ENCODE measurements around the gene HACD3.
"Not testable (repeated sequence)": the region's sequence is repeated elsewhere in the genome, so short reads cannot be mapped to it uniquely, and the experiment has no call there.

HACD3 gene

GRCh38 chr15:65610871-65611718, 80.8 kb downstream of the HACD3 start, which contains the start of gene INTS14:
TSS of gene INTS14 (minus strand) at chr15:65611131. CDS start at chr15:65607380, 3,751 bp downstream.
- peak; percentile 98 for DNase-seq (ENCODE audit: low read depth, low spot score)
- peak; percentile 62 for TF ChIP-seq CTCF (IDR thresholded peaks at IDR 0.05; ENCODE audit: low read depth, low read length)
- in situ Hi-C loops (cut with HindIII; ENCODE audit: low sequenced_read_pairs) = no loop called here
- peak within 1 kb of the TSS; percentile 72 for H3K4me3 ChIP-seq (ENCODE audit: low read depth, low read length)

GRCh38 chr15:65611888-65612615, 81.8 kb downstream of the HACD3 start:
- no peak for DNase-seq (ENCODE audit: low read depth, low spot score)
- H3K4me3 ChIP-seq (ENCODE audit: low read depth, low read length) = peak overlapping the region; percentile 72
- TF ChIP-seq CTCF (IDR thresholded peaks at IDR 0.05; ENCODE audit: low read depth, low read length) = no peak
- in situ Hi-C loops (cut with HindIII; ENCODE audit: low sequenced_read_pairs) = no loop called here

GRCh38 chr15:65612616-65612946, 82.3 kb downstream of the HACD3 start:
- DNase-seq (ENCODE audit: low read depth, low spot score) = no peak
- in situ Hi-C loops (cut with HindIII; ENCODE audit: low sequenced_read_pairs) = no loop called here
- TF ChIP-seq CTCF (IDR thresholded peaks at IDR 0.05; ENCODE audit: low read depth, low read length) = no peak
- no peak overlapping the region for H3K4me3 ChIP-seq (ENCODE audit: low read depth, low read length)

- in situ Hi-C loops (cut with HindIII; ENCODE audit: low sequenced_read_pairs) = no loop called here
- no peak for DNase-seq (ENCODE audit: low read depth, low spot score)
- no peak for TF ChIP-seq CTCF (IDR thresholded peaks at IDR 0.05; ENCODE audit: low read depth, low read length)
- no peak overlapping the region for H3K4me3 ChIP-seq (ENCODE audit: low read depth, low read length)
Observed at GRCh38 chr15:65612949-65613744, 82.9 kb downstream of the HACD3 start.

GRCh38 chr15:65615887-65616286, 85.6 kb downstream of the HACD3 start:
- DNase-seq (ENCODE audit: low read depth, low spot score); H3K4me3 ChIP-seq (ENCODE audit: low read depth, low read length); in situ Hi-C loops (cut with HindIII; ENCODE audit: low sequenced_read_pairs): not testable (repeated sequence)

GRCh38 chr15:65618560-65619109, 88.4 kb downstream of the HACD3 start:
- in situ Hi-C loops (cut with HindIII; ENCODE audit: low sequenced_read_pairs) = no loop called here

More at GRCh38 chr15:65618560-65619109, 88.4 kb downstream of the HACD3 start:
- DNase-seq (ENCODE audit: low read depth, low spot score) = no peak
- TF ChIP-seq CTCF (IDR thresholded peaks at IDR 0.05; ENCODE audit: low read depth, low read length) = no peak
- H3K4me3 ChIP-seq (ENCODE audit: low read depth, low read length) = no peak overlapping the region
